DMS79 (cell line): ENCODE results near the gene DLGAP4.

Experiments
- DNase-seq: peaks from one replicate; lab custom pipeline; 2025; lab: John Stamatoyannopoulos, UW

DLGAP4 gene

DNA sequence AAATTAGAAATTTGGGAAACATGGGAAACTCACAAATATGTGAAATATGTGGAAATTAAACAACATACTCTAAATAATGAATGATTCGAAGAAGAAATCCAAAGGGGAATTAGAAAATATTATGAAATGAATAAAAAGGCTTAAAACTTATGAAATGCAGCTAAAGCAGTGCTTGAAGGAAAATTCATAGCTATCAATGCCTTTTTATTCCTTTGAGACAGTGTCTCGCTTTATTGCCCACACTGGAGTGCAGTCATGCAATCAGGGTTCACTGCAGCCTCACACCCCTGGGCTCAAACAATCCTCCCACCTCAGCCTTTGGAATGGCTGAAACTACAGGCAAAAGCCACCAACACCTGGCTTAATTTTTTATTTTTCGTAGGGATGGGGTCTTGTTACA lies 259.4 kb downstream of the DLGAP4 start:
- DNase-seq: no peak

DNA sequence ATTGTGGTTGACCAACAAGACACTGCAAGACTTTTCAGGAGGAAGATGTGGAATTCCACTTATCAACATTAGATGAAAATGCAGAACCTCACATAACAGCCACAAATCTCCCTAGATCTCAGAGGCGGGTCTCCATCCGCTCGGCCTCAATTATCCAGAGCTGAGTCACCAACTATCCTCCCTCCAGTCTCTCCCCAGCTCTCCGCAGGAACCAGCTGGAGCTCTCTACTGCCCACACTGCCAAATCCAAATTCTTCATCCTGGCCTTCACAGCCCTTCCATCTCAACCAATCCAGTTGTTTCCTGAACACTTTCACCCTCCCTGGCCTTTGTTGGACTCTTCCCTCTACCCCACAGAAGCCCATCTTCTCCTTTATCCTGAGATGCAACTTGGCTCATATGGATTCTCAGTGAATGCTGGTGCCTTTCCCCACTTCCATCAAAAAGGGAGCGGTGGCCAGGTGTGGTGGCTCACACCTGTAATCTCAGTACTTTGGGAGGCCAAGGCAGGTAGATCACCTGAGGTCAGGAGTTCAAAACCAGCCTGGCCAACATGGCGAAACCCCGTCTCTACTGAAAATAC lies 263.8 kb downstream of the DLGAP4 start:
- no peak for DNase-seq

DNA sequence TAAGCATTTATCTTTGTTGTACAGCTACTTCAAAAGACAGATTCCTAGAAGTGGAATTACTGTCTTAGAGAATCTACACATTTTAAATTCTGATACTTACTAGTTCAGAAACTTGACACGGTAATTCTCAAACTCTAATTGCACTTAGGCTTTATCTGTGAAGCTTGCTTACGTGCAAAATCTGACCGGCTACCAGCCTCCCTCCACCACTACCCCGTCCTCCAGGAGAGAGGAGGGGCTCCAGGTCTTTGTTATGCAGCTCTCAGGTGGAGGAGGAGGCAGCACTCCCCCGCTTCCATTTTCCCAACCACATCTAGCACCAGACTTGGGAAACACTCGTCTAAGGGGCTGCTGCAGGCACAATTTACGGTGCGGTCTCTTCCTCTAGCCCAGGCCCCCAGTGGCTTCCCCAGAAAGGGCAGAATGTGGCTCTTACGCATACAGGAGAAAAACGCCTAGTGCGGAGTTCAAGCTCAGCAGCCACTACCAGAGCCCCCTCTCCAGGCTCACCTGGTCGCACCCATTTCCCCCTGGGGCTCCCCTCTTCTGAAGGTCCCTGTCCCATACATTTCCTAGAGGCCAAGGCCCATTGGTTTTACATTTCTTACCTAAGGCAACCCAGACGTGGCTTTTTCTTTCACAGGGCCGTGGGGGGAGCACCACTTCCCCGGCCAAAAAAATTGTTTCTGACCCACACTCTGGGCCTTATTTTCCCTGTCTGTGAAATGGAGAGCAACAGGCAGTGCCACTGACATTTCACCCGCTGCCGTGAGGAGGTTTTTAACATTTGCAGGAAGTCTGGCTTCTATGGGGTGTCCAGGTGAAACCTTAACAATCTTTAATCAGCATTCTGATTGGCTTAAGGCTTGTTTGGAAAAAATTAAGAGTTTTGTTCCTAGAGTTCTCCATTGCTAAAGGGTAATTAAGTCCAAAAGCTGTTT lies 265.7 kb downstream of the DLGAP4 start:
- DNase-seq: no peak

GRCh38 chr20:36572701-36573102 lies 266.6 kb downstream of the DLGAP4 start:
- no peak for DNase-seq

DNA sequence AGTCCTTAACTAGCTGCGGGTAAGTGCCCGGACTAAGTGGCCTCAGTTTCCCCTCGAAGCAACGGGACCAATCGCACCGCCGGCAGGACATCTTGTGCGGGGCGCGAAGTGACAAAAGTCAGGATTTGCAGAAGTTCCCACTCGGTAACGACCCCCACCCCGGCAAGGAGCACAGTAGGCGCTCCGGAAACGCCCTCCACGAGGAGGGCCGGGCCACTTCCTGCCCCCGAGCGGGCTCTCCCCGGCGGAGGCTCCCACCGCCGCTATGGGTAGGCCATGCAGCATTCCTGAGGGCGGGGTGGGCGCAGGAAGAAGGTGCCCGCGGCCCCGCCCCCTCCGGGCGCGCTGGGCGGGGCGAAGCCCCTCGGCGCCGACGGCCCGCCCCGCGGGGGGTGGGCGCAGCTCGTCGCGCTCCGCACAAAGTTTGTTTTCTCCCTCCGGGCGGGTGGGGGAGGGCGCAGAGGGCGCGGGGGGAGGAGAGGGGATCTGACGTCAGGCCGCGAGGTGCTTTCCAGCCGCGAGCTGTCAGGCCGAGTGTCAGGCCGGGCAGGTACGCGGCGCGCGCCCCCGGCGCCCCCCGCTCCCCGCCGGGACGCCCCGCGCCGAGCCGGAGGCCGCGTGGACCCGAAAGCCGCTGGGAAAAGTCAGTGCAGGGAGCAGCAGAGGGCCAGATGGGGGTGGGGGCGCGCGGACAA lies 267.1 kb downstream of the DLGAP4 start, which contains the start of gene TGIF2:
TGIF2 (plus strand) TSS at position 495 of the 695 bp plus-strand sequence. CDS start 5,178 bp downstream, outside the sequence.
- no peak for DNase-seq

DNA sequence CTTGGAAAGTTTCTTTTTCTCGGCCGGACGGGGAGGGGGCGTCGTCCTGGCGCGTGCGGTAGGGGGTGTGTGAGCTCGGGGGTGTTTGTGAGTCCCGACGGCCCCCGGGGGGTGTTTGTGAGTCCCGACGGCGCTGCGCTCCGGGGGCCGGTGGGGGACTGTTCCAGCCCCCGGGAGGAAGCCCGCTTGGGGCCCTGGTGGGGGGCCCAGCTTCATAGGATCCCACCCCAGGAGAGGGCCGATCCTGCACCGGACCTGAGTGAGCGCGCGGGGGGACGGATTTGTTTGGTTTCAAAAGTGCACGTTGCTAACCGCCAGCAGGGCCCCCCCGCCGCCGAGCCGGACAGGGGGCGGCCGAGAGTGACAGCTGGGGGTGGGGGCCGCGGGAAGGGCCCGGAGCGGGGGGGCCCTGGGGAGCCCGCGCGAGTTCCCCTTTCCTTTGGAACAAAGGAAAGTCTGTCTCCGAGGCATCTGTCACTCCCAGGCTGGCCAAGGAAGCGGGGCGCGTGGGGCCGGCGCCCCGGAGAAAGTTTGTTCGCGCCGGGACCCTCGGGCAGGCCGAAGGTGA lies 267.7 kb downstream of the DLGAP4 start:
- DNase-seq: no peak

GRCh38 chr20:36574366-36575135 lies 268.4 kb downstream of the DLGAP4 start:
- no peak for DNase-seq

DNA sequence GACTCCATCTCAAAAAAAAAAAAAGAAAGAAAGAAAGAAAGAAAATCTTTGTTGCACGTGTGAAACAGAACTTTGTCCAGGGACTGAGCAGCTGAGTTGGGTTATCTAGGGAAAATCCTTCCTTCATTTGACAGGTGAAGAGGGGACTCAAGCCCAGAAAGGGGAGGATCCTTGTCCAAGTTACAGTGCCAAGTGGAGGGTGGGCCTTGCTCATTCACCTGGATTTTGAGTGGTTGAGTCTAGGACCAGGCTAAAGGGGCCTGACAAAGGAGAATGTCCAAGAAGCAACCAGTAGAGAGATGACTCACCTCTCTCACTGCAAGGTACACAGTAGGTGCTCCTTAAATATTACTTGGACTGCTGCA lies 269.9 kb downstream of the DLGAP4 start:
- no peak for DNase-seq
